ENCODE measurements around the gene HOXB7.

HOXB7 gene

GRCh38 chr17:48636177-48637018 is 25.6 kb upstream of the HOXB7 start:
- DNase-seq, result no peak

DNA sequence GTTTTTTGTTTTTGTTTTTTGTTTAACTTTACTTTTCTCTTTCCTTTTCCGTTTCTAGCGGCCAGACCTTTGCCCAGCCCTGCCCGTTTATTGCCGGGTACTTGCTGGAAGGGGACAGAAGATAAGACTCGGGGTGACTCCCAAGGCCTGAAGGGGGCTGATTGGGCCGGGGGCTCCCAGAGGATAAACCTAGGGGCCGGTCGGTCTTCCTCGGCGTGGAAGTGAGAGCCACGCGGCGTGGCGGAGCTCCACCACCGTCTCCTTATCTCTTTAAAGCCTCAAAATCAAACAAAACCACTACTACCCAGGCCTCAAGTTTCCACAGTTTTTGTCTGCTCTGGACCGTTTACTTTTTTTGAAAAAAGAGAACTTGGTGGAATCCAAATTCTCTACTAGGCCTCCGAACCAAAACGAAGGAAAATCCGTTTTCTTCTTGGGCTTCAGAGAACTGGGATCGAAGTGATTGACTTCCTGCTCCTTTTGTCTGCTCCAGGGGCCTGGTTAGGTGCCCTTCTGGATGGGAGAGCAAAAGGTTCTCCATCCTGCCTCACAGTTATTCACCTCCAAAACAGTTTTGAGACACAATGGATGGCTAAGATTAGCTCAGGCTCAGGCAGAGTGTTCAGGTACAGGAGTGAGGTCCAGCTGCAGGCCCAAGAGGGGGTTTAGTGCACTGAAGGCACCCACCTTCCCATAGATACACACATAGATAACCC is 23.8 kb upstream of the HOXB7 start:
- no peak for DNase-seq

DNA sequence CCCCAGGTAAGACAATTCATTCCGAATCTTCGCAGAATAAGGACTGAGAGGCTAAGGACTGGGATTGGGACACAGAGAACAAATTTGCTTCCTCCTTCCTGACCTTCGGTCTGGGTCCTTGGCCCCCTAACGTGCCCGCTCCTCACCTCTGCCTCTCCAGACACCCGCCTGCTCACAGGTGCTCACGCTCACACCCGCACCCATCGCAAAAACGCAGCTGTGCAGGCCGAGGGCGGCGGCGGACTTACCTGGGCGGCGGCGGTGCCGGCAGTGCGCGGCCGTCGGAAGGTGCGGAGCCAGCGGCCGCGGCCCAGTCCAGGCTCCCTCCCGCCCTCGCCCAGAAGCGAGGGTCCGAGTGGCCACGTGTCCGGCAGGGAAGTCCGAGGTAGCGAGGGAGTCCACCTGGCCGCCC is 22.5 kb upstream of the HOXB7 start:
- no peak for DNase-seq

DNA sequence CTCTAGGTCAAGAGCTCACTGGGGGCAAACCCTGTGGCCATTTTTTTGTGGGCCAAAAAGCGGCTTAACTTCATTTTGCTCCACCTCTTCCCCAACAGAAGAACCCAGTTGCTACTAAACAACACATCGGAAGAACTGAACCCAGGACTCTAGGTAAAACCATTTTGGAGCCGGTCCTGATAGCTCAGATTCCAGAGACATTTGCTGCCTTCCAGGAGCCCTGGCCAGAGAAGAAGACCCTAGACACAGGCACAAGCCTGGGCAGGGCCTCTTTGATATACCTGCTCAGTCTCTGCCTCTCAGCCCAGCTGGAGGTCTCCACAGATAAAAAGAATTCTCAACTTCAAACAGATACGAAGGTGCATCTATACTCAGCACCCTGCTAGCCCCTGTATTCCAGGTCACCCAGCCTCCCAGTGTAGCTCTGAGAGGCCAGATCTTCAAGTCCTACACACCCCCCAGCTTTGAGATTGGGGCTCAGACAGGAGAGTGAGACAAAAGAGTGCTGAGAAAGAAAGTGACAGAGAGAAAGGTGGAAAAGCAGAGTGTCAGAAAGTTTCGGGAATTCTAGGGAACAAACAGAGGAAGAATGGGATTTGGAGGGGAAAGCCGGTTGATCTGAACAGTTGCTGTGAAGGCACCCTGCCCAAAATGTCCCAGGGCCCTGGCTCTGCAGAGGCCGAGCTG is 21.9 kb upstream of the HOXB7 start:
- no peak for DNase-seq

DNA sequence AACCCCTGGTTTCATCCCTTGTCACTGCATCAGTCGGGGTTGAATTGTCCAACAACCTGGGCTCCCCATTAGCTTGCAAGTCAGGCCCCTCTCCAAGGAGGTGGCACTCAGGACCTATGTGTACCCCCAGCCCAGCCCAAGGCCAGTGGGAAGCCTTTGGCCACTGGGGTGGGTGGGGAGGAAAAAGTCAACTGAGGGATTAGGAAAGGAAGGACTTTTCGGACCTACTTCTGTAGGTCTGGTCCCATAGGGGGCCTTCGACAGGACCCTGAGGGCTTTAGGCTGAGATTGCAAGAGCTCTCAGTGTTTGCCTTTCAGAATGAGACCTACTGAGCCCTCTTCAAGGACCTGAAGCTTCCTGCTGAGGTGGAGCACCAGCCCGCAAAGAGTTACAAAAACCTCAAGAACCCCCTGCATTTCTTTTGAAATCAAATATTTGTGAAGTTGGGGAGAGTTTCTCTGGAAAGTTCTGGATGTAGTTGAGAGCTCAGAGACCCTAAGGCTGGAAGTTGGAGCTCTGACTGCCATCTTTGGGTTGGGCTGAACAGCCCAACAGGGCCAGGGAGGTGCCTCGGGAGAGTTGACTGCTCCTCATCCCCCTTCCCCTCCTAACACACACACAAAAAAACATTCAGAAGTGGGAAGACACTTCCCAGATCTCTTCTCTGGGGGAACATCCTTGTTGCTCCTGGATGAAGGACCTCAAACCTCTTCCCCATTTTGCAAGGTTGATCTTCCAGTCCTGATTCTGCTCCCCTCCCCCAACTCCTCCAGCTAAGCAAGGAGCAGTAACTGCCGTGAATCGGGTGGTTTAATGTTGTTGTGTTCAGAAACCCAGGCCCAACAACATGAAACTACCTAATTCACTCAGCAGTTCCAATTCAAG is 21.1 kb upstream of the HOXB7 start:
- DNase-seq, result no peak

DNA sequence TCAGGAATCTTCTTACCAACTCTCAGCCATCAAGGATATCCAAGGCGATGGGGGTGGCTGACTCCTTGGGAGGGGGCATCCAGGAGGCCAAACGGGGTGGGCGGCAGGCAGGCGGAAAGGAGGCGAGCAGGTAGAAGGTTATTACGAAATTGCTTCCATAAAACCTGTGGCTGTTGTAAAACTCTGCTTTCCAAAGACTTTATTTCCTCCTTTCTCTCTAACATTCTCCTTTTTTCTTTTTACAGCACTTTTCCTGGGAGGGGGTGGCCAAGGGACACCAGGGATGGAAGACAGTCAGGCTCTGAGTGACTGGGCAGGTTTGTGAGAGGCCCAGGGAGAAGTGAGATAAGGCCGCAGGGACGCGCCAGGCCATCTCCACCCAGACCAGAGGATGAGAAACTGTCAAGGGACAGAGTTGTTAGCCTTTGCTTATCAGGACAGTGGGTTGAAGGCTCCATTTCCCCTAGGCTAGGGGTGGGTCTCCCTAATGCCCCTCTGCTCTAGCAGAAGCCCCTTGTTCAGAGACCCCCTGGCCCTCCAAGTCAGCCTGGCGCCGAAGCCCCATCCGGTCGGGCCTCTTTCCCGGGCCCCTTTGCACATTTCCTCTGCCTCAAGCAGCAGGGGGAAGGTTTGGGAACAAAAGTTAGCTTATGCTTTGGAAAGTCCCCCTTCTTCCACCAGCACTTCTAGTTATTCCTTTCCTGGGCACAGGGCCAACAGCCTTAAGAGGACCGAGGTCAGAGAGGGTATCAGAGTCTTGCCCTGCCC is 20.3 kb upstream of the HOXB7 start:
- no peak for DNase-seq

DNA sequence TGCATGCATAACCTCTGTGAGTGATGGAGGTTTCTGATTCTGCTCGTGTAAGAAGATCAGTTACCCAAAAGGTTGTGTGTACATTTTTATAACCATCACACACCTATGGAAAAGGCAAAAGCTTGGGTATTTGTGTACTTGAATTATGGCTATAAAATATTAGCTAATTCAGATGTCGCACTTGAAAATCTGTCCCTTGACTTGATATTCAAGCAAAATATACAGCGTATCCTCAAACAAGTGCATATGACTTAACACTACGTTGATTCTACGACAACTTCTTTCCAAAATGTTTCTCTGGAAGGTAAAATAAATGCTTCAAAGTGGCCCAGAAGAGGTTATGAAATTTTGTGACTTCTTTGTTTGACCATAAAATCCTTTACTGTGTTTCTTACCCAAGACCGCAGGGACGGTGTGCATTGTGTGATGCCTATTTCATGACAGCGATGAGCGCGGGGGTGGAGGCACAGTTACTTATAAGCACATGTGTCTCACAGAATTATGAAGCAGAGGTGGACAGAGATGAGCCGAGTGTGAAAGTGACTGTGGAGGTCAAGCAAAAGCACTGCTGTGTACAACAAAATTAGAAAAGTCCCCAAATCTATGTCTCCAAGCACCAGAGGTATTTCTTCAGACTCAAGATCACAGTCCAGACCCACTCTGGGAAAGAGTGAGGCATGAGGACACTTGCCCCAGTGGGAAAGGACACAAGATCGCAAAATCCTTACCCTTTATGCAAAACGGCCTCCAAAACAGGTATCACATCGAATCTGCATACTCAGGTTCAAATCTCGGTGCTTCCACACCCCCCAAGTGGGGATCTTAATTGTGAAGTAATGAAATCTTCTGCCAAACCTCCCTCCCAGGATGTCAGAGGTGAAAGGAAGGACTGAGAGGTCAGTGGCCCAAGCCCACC is 19.4 kb upstream of the HOXB7 start:
- DNase-seq, result no peak

GRCh38 chr17:48629411-48629759 is 18.6 kb upstream of the HOXB7 start:
- DNase-seq, result no peak

DNA sequence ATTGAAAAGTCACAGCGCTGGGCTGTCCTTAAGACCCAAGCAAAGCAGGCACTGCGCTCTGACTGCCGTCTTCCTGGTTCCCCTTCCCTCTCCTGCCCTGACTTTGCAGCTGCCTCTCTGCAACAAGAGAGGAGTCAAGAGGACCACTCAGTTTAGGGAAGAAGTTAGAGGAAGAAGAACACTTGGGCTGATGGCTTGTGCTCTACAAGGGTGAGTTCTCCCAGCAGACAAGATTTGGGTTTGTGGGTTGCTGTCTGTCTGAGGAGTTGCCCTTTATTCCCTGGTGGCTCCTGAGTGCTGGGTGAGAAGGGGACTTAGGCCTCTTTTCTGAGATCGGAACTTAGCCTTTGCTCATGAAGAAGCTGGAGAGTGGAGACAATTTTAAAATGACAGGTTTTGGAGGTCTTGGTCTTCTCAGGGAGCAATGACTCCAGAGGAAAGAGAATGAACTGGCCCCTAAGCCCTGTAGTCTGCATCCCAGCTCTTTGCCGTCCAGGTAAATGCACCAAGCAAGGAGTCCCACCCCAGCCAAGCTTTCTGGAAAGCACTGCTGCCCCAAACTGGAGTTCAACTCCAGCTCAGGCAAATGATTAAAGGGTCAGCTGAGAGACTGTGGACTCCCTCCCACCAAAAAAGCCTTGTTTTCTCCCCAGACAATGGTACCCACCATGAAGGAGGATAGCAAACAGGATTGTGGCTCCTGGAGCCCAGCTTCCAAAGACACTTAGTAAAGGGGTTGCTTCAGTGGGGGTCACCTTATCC is 18.0 kb upstream of the HOXB7 start:
- DNase-seq, result no peak

GRCh38 chr17:48627623-48628521 is 17.1 kb upstream of the HOXB7 start:
- no peak for DNase-seq

DNA sequence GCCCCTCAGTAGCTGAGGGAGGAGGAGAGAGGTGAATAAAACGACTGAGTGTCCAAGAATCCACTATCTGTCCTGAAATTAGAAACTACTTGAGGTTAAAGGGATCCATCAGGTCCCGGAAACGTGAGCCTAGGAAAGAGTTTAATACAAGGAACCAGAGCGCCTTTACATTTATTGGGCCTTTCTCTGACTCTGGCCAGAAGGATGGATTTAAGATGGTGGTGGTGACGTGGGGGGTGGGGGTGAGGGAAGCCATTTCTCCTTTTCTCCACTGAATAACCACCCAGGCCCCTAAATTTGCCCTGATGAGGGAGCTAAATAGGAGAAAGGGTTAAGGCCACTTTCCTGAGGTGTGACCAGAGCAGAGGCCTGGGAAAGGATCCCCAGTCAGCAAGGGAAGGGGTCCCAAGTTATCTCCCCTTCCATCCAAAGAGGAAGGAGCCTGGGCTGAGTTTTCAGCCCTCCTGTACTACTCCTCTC is 16.3 kb upstream of the HOXB7 start:
- DNase-seq, result no peak

DNA sequence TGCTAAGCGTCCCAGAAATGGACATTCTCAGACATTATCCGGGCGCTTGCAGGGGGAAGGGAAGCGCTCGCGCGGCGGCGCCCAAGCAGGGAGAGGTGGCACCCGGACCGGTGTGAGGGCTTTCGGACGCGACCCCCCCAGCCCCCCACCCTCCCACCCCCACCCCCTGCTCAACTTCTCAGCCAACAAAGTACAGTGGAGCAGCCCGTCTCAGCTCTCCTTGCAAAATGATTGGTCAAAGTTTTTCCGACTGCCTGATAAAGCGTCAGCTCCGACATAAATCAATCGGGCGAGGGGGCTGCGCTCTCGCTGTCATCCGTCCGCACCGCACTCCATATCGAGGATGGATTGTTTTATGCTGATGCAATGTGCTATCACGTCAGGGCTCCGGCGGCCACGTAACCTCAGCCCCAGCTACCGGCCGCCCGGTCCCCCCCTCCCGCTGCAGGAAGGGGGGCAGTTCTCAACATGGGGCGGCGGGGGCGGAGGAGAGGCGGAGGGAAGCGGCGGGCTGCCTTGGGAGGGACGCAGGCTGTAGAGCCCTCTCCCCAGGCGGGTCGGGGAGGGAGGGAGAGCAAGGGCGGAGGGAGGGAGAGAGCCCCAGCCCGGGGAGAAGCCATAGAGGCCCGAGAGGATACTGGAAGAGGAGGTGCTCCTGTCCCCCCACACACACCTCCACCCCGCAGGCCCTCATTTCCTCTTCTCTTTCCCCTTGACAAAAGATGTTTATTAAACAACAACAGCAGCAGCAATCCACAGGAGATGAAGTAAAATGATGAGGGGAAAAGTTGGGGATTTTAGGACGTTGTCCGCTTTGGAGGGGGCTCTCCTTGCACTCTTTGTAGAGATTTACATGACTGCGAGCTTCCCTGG is 15.7 kb upstream of the HOXB7 start, which contains the start of gene HOXB9:
TSS of gene HOXB9 (minus strand) at position 114 of the 873 bp plus-strand sequence. CDS start at position 25, 89 bp downstream.
- peak in 1 of 2 experiments; percentile 25 for DNase-seq

DNA sequence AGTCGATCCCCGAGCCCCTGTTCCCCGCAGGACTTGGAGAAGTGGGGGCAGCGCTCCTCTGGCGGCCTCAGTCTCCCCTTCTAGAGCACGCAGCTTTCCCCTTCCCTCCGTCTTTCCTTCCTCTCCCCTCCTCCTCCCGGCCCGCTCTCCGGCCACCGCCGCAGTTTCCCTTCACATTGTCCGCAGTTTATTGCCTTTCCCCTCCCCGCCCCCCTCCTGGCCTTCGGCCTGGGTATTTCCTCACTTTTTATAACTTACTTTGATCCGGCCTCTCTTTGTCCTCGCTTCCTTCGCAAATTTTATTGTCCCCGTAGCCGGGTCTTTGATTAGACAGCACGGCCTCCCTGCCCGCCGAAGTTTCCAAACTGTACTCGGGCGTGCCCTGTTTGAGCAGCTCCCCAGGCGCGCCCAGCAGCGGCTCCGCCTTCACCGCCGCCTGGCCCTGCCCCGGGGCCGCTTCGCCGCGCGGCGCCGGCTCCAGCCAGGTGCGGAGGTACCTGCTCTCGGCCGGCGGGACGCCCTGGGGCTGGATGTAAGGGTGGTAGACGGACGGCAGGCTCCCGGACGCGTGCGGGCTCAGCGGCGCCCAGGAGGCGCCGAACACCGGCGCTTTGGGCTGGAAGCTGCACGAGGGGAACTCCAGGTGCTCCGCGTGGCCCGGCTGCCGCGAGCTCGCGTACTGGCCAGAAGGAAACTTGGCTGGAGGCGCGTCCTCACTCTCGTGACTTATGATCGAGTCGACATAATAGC is 14.9 kb upstream of the HOXB7 start:
- DNase-seq, result peak in 1 of 2 experiments; percentile 28

DNA sequence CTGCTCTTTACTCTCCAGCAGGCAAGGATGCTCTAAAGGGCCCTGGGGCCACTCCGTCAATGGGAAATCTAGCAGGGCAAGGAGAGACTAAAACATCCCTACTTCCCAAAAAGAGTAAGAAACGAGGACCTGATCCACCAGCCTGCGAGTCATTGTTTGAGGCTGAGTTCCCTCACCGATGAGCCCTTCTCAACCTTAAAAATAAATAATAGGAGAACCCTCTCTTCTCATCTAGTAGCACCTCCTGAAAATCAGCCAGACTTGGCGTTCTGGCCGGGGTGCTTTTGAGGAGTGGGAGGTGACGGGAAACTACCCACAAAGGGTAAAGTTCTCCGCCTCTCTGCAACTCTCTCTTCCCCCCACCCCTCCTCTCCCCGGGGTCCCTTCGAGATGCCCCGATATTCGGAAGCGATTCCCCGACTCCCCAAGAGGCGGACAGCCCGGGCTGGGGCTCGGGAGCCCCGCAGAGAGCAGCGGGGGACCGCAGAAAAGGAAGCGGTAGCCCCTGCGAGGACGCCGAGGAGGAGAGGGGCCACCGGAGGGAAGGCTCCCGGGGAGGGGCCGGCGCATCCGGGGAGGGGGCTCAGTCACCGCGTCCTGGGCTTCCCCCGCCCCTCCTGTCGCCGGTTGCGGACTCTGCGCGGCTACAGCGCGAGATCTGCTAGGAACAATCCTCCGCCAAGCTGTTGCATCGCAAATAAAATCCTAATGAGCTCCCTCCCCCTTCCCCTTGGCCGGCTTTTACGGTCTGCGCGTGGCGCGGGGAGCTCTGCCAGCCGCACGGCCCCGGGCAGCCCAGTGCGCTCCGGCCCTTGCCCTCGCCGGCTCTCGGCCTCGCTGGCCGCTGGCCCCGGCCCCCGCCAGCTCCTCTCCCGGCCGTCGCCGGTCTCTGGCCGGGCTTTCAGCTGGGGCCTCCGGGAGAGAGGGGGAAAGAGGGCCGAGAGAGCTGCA is 14.0 kb upstream of the HOXB7 start:
- peak; percentile 27 to 69 for DNase-seq

- DNase-seq, result no peak
Observed at GRCh38 chr17:48624118-48624517, 13.3 kb upstream of the HOXB7 start.

DNA sequence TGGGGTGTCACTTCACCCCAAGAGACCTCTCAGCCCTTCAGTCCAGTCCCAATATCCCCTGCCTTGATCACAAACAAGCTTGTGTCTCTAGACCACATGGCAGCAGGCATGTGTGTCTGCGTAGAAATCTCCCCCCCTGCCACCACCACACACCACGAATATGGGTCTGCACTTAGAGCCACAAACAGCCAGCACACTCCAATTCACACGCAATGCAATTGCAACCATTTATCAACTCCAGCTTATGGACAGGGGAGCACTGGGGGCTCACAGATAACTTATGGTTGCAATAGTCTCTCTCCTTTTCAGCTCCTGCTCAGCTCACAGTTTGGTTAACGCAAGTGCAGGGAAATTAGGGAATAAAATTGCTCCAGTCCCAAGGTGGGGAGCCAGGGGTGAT is 12.8 kb upstream of the HOXB7 start:
- no peak for DNase-seq

Measured in NCI-H524 (cell line).